ENCODE measurements around the gene TBC1D22A. TPM values are rescaled to one million over a fixed set of nuclear protein-coding genes. Genes with fewer than 3 reads are reported as not detected.
A peak's percentile ranks its signal among the peaks of the same experiment; 100 is the strongest.
"Not testable (repeated sequence)": the region's sequence is repeated elsewhere in the genome, so short reads cannot be mapped to it uniquely, and the experiment has no call there.

The TBC1D22A gene
- total RNA-seq, 1 donor from 2014 or later = 6.8 TPM

- H3K36me3 ChIP-seq (ENCODE audit: control insufficient read depth in 3 of 3, insufficient read depth in 3 of 3, low read length in 3 of 3) = peaks cover 6 to 8% (median 7%) of the 10 kb centered on the region in 3 donors
- no peak overlapping the region for H3K27ac ChIP-seq (ENCODE audit: low read depth, low read length)
- H3K4me1 ChIP-seq (ENCODE audit: control insufficient read depth in 3 of 3, insufficient read depth in 3 of 3, low read length in 3 of 3) = no peaks in the 10 kb centered on the region
- no peaks in the 10 kb centered on the region for H3K27me3 ChIP-seq (ENCODE audit: control insufficient read depth in 3 of 3, insufficient read depth in 3 of 3, low read length in 3 of 3)
- H3K9me3 ChIP-seq (ENCODE audit: control insufficient read depth in 3 of 3, low read length in 3 of 3) = no peaks in the 10 kb centered on the region
- no peak overlapping the region for H3K9ac ChIP-seq (ENCODE audit: low read depth in 1 of 3, low read length in 3 of 3)
- no peak overlapping the region for H3K4me3 ChIP-seq (ENCODE audit: low read length in 3 of 3)
Observed at GRCh38 chr22:46809153-46809885, 46.9 kb downstream of the TBC1D22A start.

GRCh38 chr22:46810856-46811786 lies 48.7 kb downstream of the TBC1D22A start:
- H3K36me3 ChIP-seq (ENCODE audit: control insufficient read depth in 3 of 3, insufficient read depth in 3 of 3, low read length in 3 of 3) = peaks cover 3 to 4% (median 3%) of the 10 kb centered on the region in 3 donors
- no peaks in the 10 kb centered on the region for H3K4me1 ChIP-seq (ENCODE audit: control insufficient read depth in 3 of 3, insufficient read depth in 3 of 3, low read length in 3 of 3)
- H3K27ac ChIP-seq (ENCODE audit: low read depth, low read length) = no peak overlapping the region

GRCh38 chr22:46812034-46812605 lies 49.7 kb downstream of the TBC1D22A start:
- Histone ChIP-seq H3K27me3 (ENCODE audit: control insufficient read depth in 3 of 3, insufficient read depth in 3 of 3, low read length in 3 of 3) (no peaks in the 10 kb centered on the region), H3K4me1 (ENCODE audit: control insufficient read depth in 3 of 3, insufficient read depth in 3 of 3, low read length in 3 of 3) (no peaks in the 10 kb centered on the region), H3K27ac (ENCODE audit: low read depth, low read length) (no peak overlapping the region), H3K9ac (ENCODE audit: low read depth in 1 of 3, low read length in 3 of 3) (peak overlapping the region in 1 of 3 donors; percentile 3), H3K9me3 (ENCODE audit: control insufficient read depth in 3 of 3, low read length in 3 of 3) (no peaks in the 10 kb centered on the region), H3K36me3 (ENCODE audit: control insufficient read depth in 3 of 3, insufficient read depth in 3 of 3, low read length in 3 of 3) (peaks cover 1 to 3% (median 3%) of the 10 kb centered on the region in 3 donors), H3K4me3 (ENCODE audit: low read length in 3 of 3) (no peak overlapping the region)

More at GRCh38 chr22:46810856-46811786, 48.7 kb downstream of the TBC1D22A start:
- Histone ChIP-seq H3K27me3 (ENCODE audit: control insufficient read depth in 3 of 3, insufficient read depth in 3 of 3, low read length in 3 of 3) (no peaks in the 10 kb centered on the region), H3K9me3 (ENCODE audit: control insufficient read depth in 3 of 3, low read length in 3 of 3) (no peaks in the 10 kb centered on the region), H3K9ac (ENCODE audit: low read depth in 1 of 3, low read length in 3 of 3) (no peak overlapping the region), H3K4me3 (ENCODE audit: low read length in 3 of 3) (no peak overlapping the region)

GRCh38 chr22:46812788-46813187 lies 50.3 kb downstream of the TBC1D22A start:
- Histone ChIP-seq H3K4me1 (ENCODE audit: control insufficient read depth in 3 of 3, insufficient read depth in 3 of 3, low read length in 3 of 3) (no peaks in the 10 kb centered on the region), H3K4me3 (ENCODE audit: low read length in 3 of 3) (no peak overlapping the region), H3K27me3 (ENCODE audit: control insufficient read depth in 3 of 3, insufficient read depth in 3 of 3, low read length in 3 of 3) (no peaks in the 10 kb centered on the region), H3K27ac (ENCODE audit: low read depth, low read length) (no peak overlapping the region), H3K9ac (ENCODE audit: low read depth in 1 of 3, low read length in 3 of 3) (no peak overlapping the region), H3K9me3 (ENCODE audit: control insufficient read depth in 3 of 3, low read length in 3 of 3) (no peaks in the 10 kb centered on the region), H3K36me3 (ENCODE audit: control insufficient read depth in 3 of 3, insufficient read depth in 3 of 3, low read length in 3 of 3) (peaks cover 0 to 3% (median 1%) of the 10 kb centered on the region in 3 donors)

GRCh38 chr22:46813816-46814597 lies 51.6 kb downstream of the TBC1D22A start:
- H3K9ac ChIP-seq (ENCODE audit: low read depth in 1 of 3, low read length in 3 of 3) = no peak overlapping the region
- H3K9me3 ChIP-seq (ENCODE audit: control insufficient read depth in 3 of 3, low read length in 3 of 3) = no peaks in the 10 kb centered on the region
- H3K36me3 ChIP-seq (ENCODE audit: control insufficient read depth in 3 of 3, insufficient read depth in 3 of 3, low read length in 3 of 3) = peaks cover 0 to 3% (median 1%) of the 10 kb centered on the region in 3 donors
- no peak overlapping the region for H3K27ac ChIP-seq (ENCODE audit: low read depth, low read length)
- H3K4me1 ChIP-seq (ENCODE audit: control insufficient read depth in 3 of 3, insufficient read depth in 3 of 3, low read length in 3 of 3) = no peaks in the 10 kb centered on the region
- H3K27me3 ChIP-seq (ENCODE audit: control insufficient read depth in 3 of 3, insufficient read depth in 3 of 3, low read length in 3 of 3) = no peaks in the 10 kb centered on the region
- H3K4me3 ChIP-seq (ENCODE audit: low read length in 3 of 3) = no peak overlapping the region

- H3K4me1 ChIP-seq (ENCODE audit: control insufficient read depth in 3 of 3, insufficient read depth in 3 of 3, low read length in 3 of 3) = no peaks in the 10 kb centered on the region
- H3K9me3 ChIP-seq (ENCODE audit: control insufficient read depth in 3 of 3, low read length in 3 of 3) = no peaks in the 10 kb centered on the region
- H3K27me3 ChIP-seq (ENCODE audit: control insufficient read depth in 3 of 3, insufficient read depth in 3 of 3, low read length in 3 of 3) = no peaks in the 10 kb centered on the region
- H3K9ac ChIP-seq (ENCODE audit: low read depth in 1 of 3, low read length in 3 of 3) = no peak overlapping the region
- peaks cover 0 to 3% (median 1%) of the 10 kb centered on the region in 3 donors for H3K36me3 ChIP-seq (ENCODE audit: control insufficient read depth in 3 of 3, insufficient read depth in 3 of 3, low read length in 3 of 3)
- no peak overlapping the region for H3K27ac ChIP-seq (ENCODE audit: low read depth, low read length)
- no peak overlapping the region for H3K4me3 ChIP-seq (ENCODE audit: low read length in 3 of 3)
Observed at GRCh38 chr22:46815132-46815531, 52.7 kb downstream of the TBC1D22A start.

GRCh38 chr22:46815559-46815895 lies 53.1 kb downstream of the TBC1D22A start:
- Histone ChIP-seq H3K4me1 (ENCODE audit: control insufficient read depth in 3 of 3, insufficient read depth in 3 of 3, low read length in 3 of 3) (no peaks in the 10 kb centered on the region), H3K36me3 (ENCODE audit: control insufficient read depth in 3 of 3, insufficient read depth in 3 of 3, low read length in 3 of 3) (peaks cover 0 to 3% (median 1%) of the 10 kb centered on the region in 3 donors), H3K27ac (ENCODE audit: low read depth, low read length) (no peak overlapping the region), H3K9ac (ENCODE audit: low read depth in 1 of 3, low read length in 3 of 3) (no peak overlapping the region), H3K27me3 (ENCODE audit: control insufficient read depth in 3 of 3, insufficient read depth in 3 of 3, low read length in 3 of 3) (no peaks in the 10 kb centered on the region), H3K4me3 (ENCODE audit: low read length in 3 of 3) (no peak overlapping the region), H3K9me3 (ENCODE audit: control insufficient read depth in 3 of 3, low read length in 3 of 3) (no peaks in the 10 kb centered on the region)

- Histone ChIP-seq H3K4me1 (ENCODE audit: control insufficient read depth in 3 of 3, insufficient read depth in 3 of 3, low read length in 3 of 3) (no peaks in the 10 kb centered on the region), H3K27ac (ENCODE audit: low read depth, low read length) (no peak overlapping the region), H3K36me3 (ENCODE audit: control insufficient read depth in 3 of 3, insufficient read depth in 3 of 3, low read length in 3 of 3) (peaks cover 0 to 3% (median 1%) of the 10 kb centered on the region in 3 donors), H3K9ac (ENCODE audit: low read depth in 1 of 3, low read length in 3 of 3) (no peak overlapping the region), H3K27me3 (ENCODE audit: control insufficient read depth in 3 of 3, insufficient read depth in 3 of 3, low read length in 3 of 3) (no peaks in the 10 kb centered on the region), H3K9me3 (ENCODE audit: control insufficient read depth in 3 of 3, low read length in 3 of 3) (no peaks in the 10 kb centered on the region), H3K4me3 (ENCODE audit: low read length in 3 of 3) (no peak overlapping the region)
Observed at GRCh38 chr22:46815896-46816731, 53.7 kb downstream of the TBC1D22A start.

GRCh38 chr22:46817390-46817789 lies 54.9 kb downstream of the TBC1D22A start:
- H3K36me3 ChIP-seq (ENCODE audit: control insufficient read depth in 3 of 3, insufficient read depth in 3 of 3, low read length in 3 of 3); H3K4me1 ChIP-seq (ENCODE audit: control insufficient read depth in 3 of 3, insufficient read depth in 3 of 3, low read length in 3 of 3); H3K27me3 ChIP-seq (ENCODE audit: control insufficient read depth in 3 of 3, insufficient read depth in 3 of 3, low read length in 3 of 3); H3K9ac ChIP-seq (ENCODE audit: low read depth in 1 of 3, low read length in 3 of 3); H3K9me3 ChIP-seq (ENCODE audit: control insufficient read depth in 3 of 3, low read length in 3 of 3); H3K27ac ChIP-seq (ENCODE audit: low read depth, low read length); H3K4me3 ChIP-seq (ENCODE audit: low read length in 3 of 3): not testable (repeated sequence)
